Ectodermal cell (in vitro differentiated cells): ENCODE results near the gene NDUFAF3.

Source experiments
- H3K27ac ChIP-seq: 2 replicates; pipeline ENCODE4 v1.7.0; 2013; ENCODE audit warnings: mild to moderate bottlenecking, low read depth, low read length; ENCODE audit not compliant: insufficient read depth, poor library complexity, severe bottlenecking
- H3K27me3 ChIP-seq: 2 replicates; pipeline ENCODE4 v1.7.0; 2013; ENCODE audit warnings: mild to moderate bottlenecking, low read length; ENCODE audit not compliant: insufficient read depth, control insufficient read depth, poor library complexity, severe bottlenecking
- H3K36me3 ChIP-seq: one replicate; pipeline ENCODE4 v1.7.0; 2013; ENCODE audit warnings: low read length; ENCODE audit not compliant: control insufficient read depth, insufficient read depth
- H3K4me1 ChIP-seq: one replicate; pipeline ENCODE4 v1.7.0; 2013; ENCODE audit warnings: low read length; ENCODE audit not compliant: control insufficient read depth, insufficient read depth
- H3K4me3 ChIP-seq: 2 replicates; pipeline ENCODE4 v1.7.0; 2013; ENCODE audit warnings: low read depth, low read length, control low read depth; ENCODE audit not compliant: insufficient read depth
- H3K9me3 ChIP-seq: 2 replicates; pipeline ENCODE4 v1.7.0; 2013; ENCODE audit warnings: mild to moderate bottlenecking, low read length, moderate library complexity; ENCODE audit not compliant: control insufficient read depth
- WGBS, 2 experiments: methylation state at CpG; one replicate each; pipeline ENCODE4 v1.1.7; 2013; ENCODE audit warnings: missing lambda C conversion rate in 2 of 2; 5-methylcytosine and 5-hydroxymethylcytosine counted together

Gene NDUFAF3

DNA sequence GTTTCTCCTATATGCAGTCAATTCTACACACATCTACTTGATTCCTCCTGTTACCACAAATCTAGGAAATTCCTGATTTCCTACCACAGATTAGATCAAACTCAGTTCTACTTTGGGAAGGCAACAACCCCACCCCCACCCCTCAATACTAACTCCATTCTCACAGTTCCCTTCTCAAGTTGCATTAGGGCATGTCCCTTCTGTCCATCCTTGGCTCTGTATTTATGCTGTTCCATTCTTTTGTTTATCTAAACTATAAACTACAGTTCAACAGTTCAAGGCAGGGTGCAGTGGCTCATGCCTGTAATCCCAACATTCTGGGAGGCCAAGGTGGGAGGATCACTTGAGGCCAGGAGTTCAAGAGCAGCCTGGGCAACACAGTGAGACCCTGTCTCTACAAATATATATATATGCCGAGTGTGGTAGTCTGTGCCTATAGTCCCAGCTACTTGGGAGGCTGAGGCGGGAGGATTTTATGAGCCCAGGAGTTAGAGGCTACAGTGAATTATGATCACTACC, 32.5 kb downstream of the NDUFAF3 start:
- WGBS, 2 experiments, result 89 to 92% methylated on average over 2 of the region's 2 CpGs
- Histone ChIP-seq H3K9me3 (no peaks in the 10 kb centered on the region), H3K27me3 (no peaks in the 10 kb centered on the region), H3K4me1 (no peaks in the 10 kb centered on the region), H3K27ac (no peak overlapping the region), H3K4me3 (no peak overlapping the region), H3K36me3 (peaks cover 49% of the 10 kb centered on the region)

DNA sequence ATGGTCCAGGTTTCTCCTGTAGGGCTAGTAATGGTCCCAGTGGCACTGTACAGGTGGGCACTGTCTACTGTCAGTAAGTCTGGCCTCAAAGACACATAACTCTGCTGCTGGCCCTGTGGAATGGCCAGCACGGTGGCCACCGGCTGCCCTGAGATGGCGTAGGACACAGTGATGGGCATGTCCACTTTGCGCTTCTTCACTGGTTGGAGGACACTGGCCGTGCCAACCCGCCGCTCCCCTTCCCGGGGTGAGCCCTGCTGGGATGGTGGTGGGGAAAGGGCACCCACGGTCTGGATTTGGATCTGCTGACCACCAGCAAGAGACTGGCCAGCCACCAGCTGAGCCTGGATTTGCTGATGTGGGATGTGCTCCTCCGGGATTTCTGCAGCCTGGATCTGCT, 35.3 kb downstream of the NDUFAF3 start:
- no peaks in the 10 kb centered on the region for H3K27me3 ChIP-seq
- no peaks in the 10 kb centered on the region for H3K9me3 ChIP-seq
- peaks cover 35% of the 10 kb centered on the region for H3K36me3 ChIP-seq
- H3K4me3 ChIP-seq, result no peak overlapping the region
- 96 to 98% methylated on average over 10 of the region's 10 CpGs for WGBS, 2 experiments
- no peaks in the 10 kb centered on the region for H3K4me1 ChIP-seq
- H3K27ac ChIP-seq, result no peak overlapping the region

DNA sequence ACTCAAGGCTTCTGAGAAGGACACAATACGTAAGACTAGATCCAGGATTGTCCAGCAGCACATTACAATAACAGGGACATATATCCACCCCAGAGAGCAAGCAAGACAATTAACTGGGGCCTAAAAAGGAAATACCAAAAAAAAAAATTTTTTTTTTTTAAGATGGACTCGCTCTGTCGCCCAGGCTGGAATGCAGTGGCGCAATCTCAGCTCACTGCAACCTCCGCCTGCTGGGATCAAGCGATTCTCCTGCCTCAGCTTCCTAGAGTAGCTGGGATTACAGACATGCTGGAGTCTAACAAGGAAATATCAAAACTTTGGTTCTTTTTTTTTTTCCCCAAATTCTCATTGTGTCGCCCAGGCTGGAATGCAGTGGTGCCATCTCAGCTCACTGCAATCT, 36.1 kb downstream of the NDUFAF3 start:
- no peak overlapping the region for H3K27ac ChIP-seq
- peaks cover 35% of the 10 kb centered on the region for H3K36me3 ChIP-seq
- WGBS, 2 experiments, result 94 to 96% methylated on average over 7 of the region's 7 CpGs
- no peak overlapping the region for H3K4me3 ChIP-seq
- H3K27me3 ChIP-seq, result no peaks in the 10 kb centered on the region
- H3K9me3 ChIP-seq, result no peaks in the 10 kb centered on the region
- H3K4me1 ChIP-seq, result no peaks in the 10 kb centered on the region
